Measurements from ENCODE around the gene APOL3.
"Not testable (repeated sequence)": the region's sequence is repeated elsewhere in the genome, so short reads cannot be mapped to it uniquely, and the experiment has no call there.

The APOL3 gene

DNA sequence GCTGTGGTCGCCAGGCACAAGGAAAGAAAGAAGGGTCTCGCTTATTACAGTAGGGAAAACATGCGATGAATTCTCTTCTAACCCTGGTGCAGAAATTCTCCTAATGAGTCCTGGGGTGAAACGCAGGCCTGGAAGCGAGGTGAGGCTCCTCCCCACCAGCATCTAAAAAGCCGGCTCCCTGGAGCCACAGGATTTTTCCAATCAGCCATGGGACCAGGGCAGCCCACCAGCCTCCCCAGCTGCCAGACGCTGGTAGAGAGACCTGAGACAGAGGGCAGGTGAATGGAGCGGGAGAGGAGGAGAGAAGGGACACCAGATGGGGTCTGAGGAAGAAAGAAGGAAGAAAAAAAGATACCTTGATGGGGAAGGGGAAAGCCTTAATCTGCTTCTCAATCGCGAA lies 28.6 kb downstream of the APOL3 start:
- DNase-seq: no peak

DNA sequence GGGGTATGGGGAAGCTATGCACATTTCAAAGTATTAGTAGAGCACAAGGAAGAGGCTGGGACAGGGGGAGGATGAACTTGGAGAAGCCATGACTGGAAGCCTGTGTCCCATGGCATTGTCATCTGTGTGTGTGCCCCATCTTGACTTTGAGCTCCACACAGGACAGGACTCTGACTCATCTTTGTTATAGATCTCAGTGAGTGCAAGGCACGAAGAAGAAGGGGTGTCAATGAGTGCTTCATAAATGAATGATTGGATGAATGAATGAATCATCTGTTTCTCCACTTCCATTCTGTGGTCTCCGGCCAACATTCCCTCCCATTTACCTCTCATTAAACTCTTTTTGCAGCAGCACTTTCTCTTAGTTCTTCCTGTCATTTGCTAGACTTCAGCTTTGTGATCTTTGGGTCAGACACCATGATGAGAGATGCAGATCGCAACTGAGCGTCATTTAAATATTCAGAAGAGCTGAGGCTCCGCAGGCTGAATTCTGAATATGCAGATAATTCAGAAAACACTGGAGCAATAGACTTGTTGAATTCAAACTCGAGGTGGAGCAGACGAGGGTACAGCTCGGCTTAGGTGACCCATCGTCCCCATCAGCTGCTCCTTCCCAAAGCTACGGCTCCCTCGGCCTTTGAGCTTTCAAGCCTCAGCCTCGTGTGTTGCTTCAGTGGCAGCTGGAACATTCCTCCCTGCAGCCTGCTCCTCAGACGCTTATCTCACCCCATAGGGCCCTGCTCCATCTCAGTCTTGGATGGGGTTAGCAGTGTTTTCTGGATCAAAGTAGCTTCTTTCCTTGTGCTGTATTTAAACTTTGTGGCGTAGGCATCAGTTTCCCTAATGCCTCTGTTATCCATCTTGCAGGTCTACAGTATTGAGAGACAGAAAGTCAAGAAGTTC lies 30.8 kb downstream of the APOL3 start:
- DNase-seq: no peak

DNA sequence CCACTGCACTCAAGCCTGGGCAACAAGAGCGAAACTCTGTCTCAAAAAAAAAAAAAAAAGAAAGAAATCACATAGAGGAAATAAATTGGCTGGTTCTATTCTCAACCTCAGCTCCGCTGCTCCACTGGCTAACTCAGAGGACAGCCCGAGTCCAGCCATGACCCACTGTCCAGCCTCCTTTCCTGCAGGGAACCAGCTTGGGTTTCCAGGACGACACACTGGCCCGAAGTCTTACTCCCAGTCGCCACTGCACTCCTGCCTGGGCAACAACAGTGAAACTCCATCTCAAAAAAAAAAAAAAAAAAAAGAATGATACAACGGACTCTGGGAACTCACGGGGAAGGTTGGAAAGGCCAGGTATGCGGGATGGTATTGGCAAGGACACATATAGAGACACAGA lies 31.5 kb downstream of the APOL3 start:
- no peak for DNase-seq

DNA sequence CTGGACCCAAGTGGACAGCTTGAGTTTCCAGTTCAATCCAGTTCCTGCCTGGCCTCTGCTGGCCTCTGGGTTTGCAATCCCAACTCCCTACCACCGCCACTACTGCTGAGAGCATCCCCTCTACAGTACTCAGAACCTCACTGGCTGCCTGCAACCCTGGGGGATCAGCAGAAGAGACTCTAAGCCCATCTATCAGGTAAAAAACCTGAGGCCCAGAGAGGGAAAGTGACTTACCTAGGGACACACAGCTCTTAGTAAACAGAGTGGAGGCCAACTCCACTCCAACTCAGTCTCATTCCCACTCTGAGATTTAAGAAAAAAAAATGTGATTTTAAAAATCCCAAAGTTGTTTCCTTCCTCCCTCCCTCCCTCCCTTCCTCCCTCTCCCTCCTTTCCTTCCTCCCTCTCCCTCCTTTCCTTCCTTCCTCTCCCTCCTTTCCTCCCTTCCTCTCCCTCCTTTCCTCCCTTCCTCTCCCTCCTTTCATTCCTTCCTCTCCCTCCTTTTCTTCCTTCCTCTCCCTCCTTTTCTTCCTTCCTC lies 34.5 kb downstream of the APOL3 start:
- DNase-seq: no peak

DNA sequence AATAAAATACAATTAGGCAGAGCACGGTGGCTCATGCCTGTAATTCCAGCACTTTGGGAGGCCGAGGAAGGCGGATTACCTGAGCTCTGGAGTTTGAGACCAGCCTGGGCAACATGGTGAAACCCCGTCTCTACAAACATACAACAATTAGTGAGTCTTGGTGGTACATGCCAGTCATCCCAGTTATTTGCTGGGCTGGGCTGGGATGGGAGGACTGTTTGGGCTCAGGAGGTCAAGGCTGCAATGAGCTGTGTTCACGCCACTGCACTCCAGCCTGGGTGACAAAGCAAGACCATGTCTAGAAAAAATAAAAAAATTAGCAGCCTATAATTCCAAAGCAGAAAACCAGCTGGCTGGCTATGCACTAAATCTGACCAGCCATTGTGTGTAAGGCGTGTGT lies 35.1 kb downstream of the APOL3 start:
- DNase-seq: no peak

DNA sequence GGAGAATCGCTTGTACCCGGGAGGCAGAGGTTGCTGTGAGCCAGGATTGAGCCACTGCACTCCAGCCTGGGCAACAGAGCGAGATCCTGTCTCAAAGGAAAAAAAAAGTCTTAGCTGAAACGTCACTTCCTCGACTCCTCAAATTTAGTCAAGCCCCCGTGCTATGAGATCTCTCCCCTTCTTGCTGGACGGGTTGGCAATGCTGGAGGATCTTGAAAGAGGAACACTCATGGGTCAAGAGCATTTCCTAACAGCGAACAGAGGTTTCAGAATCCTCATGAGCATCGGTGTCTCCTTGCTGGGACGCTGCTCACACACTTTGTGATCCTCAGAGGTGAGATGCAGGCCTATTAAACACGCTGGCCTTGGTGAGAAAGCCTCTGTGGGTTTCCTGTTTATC lies 35.9 kb downstream of the APOL3 start:
- no peak for DNase-seq

DNA sequence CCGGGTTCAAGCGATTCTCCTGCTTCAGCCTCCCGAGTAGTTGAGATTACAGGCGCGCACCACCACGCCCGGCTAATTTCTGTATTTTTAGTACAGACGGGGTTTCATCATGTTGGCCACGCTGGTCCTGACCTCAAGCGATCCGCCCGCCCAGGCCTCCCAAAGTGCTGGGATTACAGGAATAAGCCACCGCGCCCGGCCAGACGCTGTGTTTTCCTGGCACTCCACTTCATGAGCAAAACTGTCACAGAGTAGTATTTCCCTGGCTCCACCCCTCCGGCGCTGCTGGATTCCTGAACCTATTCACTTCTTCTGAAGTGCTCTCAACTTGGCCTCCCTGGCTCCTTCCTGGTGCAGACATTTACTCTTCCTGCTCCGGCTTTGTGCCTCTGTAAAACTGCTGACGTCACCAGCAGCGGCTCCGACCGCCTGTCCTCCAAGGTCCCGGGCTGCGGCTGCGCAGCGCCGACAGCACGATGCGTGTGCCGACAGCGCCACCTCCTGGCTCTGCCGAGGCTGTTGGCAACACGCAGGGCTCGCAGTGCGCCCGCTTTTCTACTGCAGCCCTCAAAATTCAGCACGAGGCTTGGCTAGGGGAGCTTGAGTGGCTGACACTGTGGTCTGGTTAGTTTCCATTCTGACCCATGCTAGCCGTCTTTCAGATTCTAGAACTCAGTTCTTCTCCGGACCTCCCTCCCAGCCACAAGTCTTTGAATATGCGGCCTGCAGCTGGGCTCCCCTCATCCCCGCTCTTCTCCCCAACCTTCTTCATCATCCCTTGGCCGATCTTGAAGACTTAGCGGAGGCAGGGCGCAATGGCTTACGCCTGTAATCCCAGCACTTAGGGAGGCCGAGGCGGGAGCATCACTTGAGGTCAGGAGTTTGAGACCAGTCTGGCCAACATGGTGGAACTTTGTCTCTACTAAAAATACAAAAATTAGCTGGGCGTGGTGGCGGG lies 36.6 kb downstream of the APOL3 start:
- DNase-seq: peak; percentile 96

DNA sequence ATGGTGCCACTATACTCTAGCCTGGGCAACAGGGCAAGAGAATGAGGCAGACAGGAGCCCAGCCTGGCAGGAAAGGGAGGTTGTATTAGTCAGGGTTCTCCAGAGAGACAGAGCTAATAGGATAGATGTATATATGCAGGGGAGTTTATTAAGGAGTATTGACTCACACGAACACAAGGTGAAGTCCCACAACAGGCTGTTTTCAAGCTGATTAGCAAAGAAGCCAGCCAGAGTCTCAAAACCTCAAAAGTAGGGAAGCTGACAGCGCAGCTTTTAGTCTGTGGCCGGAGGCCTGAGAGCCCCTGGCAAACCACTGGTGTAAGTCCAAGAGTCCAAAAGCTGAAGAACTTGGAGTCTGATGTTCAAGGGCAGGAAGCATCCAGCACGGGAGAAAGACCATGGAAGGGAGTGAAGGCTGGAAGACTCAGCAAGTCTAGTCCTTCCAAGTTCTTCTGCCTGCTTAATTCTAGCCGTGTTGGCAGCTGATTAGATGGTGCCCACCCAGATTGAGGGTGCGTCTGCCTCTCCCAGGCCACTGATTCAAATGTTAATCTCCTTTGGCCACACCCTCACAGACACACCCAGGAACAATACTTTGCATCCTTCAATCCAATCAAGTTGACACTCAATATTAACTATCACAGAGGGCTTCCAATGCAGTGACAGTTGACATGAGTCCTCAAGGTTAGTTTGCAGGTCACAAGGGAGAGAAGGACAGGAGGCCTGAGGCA lies 39.8 kb downstream of the APOL3 start:
- DNase-seq: not testable (repeated sequence)

DNA sequence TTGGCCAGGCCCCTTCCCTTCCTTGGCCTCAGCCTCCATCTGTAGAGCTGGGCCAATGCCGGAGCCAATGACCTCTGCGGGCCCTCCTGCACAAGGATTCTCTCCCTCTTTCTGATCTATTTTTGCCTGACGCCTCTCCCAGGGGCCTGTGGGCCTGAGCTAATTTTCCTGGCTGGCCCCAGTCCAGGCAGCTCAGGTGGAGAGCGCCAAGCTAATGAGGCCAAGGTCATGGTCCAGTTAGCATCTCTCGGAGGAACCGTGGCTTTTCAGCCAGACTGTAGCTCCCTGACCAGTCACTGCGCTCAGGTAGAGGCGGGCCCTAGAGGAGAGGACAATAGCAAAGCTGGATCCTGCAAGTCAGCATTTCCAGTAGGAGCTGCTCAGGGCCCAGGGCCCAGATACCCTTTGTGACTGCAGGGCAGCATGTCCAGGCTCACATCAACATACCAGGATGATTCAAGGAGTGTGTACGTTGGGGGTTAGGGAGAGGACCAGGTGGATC lies 43.5 kb downstream of the APOL3 start:
- no peak for DNase-seq

DNA sequence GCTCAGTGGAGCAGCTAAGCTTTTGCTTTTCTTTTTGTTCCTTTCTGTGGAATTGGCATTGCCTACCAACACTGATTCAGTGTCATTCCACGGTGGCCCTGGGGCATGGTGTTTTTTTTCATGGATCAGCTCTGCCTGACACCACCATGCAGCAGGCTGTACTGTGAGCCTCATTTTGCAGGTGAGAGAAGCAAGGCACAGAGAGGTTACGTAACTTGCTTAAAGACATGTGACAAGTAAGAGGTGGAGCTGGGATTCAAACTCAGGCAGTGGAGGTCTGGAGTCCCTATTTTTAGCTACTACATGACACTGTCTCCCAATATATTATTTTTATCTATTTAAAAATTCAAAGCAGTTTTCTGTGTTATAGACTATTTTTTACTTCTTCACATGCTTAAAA lies 44.4 kb downstream of the APOL3 start:
- no peak for DNase-seq

DNA sequence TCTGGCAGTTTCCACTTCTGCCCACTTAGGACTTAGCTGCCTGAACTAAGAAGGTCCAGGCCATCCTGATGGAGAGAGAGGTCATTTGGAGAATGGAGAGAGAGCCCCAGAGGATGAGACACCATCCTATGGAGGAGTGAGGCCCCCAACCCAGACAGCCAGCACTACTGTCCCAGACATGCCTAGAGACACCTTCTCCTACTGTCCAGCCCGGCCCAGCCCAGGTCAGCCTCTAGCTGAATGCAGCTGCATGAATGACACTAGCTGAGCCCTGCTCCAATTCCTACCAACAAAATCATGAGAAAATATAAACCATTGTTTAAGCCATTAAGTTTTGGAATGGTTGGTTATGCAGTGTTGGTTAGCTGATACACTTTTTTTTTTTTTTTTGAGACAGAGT lies 47.4 kb downstream of the APOL3 start:
- no peak for DNase-seq

DNA sequence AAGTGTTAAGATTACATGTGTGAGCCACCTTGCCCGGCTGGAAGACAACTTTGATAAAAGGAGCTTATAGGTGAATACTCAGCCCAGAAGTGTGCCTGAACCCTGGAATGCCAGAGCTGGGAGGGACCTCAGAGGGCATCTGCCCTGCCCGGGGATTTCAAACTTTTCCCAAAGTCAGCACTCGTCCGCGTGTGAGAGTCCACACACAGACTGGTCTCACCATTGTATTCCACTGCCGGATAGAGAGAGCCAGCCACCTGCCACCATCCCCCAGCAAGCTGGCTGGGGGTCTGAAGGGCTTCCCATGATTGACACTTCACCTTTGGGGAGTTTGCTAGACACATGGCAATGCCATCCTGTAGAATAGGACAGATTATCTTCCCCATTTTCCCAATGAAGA lies 49.2 kb downstream of the APOL3 start:
- DNase-seq: no peak

DNA sequence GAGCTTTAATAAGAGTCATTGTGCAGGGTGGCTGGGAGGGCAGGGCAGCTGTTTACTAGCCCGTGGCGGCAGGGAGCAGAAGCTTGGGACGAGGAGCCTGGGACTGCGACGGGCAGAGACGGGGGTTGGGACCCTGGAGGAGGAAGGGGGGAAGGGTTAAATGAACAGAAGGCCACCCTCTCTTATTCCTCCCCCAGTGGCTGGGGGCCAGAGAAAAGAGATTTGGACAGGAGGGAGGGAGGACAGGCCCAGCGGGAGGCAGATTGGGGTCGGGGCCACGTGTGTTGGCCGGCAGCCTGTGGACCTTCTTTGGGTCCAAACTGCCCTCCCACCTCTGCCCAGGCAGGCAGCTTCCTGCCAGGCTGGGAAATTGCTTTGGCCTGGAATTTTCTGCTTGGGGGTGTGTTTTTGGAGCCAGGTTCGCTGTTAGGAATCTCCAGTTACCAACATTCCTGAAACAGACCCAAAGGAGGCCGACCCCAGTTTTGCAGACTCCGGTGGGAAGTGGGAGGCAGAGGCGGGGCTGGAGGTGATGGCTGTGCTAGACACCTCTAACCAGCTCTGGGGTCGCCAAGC lies 50.2 kb downstream of the APOL3 start:
- no peak for DNase-seq

DNA sequence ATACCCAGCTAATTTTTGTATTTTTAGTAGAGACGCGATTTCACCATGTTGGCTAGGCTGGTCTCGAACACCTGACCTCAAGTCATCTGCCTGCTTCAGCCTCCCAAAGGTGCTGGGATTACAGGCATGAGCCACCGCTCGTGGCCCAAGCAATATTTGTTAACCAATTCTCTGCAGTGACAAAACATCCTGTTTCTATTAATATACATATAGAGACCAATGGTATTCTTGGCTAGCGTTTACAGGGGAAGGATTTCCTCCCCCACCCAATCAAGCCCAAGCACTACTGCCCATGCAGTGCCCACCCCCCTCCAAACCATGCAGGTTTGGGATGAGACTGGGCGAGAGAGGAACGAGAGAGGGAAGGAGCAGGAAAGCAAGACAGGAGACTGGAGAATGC lies 53.1 kb downstream of the APOL3 start:
- no peak for DNase-seq

DNA sequence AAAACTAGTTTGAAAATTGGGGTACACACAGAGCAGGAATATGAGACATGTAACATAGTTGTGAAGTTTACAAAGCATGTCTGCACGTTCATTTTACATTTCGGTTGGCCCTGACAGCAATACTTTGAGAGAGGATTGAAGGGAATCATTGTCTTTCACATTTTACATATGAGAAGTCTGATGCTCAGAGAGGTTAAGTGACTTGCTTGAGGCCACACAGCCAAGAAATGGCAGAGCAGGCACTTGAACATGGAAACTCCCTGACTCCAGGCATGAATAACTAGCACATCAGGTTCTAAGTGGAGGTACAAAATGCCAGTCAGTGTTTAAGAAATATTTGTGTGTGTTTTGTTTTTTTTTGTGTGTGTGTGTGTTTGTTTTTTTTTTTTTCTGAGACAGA lies 53.6 kb downstream of the APOL3 start:
- DNase-seq: no peak

DNA sequence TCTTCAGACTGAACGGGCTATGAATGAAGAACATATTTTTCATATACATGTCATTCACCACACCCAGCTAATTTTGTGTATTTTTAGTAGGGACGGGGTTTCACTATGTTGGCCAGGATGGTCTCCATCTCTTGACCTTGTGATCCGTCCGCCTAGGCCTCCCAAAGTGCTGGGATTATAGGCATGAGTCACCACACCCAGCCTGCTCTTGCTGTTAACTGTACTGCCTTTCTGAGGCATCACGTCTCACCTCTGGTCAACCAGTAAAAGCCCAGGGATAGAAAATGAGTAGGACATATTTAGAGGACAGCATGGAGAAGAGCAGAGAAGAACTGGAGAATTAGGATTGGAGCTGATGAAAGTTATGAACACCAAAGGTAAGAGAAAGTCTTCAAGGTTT lies 55.6 kb downstream of the APOL3 start:
- no peak for DNase-seq

DNA sequence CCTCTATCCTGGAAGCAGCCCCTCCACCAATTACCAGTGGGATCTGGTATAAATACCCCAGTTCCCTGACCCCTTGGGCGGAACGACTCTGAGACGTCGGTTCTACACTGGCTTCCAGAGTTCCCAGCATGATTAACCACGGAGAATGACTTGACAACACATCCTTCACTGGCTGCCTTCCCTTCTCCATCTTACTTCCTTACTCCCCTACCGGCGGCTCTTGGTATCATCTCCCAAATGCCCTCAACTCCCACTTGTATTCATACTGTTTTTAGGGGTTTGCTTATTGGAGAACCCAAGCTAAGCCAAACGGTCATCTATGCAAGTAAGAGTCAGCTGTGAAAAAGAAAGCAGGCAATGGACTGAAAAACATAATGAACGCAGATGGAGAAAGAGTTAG lies 56.1 kb downstream of the APOL3 start:
- no peak for DNase-seq

DNA sequence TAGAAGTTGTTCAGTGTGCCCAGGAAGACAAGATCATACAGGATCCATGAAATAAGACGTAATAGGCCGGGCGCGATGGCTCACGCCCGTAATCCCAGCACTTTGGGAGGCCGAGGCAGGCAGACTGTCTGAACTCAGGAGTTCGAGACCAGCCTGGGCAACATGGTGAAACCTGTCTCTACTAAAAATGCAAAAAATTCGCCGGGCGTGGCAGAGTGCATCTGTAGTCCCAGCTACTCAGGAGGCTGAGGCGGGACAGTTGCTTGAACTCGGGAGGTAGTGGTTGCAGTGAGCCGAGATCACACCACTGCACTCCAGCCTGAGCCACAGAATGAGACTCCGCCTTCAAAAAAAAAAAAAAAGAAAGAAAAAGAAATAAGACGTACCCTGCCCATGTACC lies 56.7 kb downstream of the APOL3 start:
- no peak for DNase-seq

DNA sequence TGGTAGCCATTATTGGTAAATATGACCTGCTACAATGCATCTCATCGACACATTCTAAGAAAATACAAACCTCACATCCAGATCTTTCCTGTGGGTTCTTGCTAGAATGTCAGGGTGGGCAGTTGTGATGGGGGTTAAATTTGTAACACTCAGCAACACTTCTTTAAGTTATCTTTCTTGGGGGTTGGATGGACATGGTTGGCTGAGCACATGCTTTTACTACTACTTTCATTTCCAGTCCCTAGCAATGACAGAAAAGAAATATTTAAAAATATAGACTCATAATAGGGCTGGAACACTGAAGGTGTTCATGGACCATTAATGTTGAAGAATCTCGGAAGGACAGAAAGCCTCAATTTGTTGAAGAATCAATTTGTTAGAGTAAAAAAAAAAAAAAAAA lies 57.6 kb downstream of the APOL3 start:
- DNase-seq: no peak

DNA sequence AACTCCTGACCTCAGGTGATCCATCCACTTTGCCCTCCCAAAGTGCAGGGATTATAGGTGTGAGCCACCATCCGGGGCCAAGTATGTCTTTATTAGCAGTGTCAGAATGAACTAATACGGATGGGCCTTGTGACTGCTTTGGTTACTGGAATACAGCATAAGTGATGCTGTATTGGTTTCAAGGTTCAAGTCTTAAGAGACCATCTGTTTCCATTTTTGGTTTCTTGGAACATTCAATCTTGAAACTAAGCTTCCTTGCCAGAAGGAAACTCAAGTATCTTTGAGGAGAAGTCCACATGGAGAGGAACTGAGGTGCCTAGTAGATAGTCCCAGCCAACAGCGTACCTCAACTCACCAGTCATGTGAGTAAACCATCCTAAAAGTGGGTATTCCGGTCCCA lies 58.8 kb downstream of the APOL3 start:
- no peak for DNase-seq

DNA sequence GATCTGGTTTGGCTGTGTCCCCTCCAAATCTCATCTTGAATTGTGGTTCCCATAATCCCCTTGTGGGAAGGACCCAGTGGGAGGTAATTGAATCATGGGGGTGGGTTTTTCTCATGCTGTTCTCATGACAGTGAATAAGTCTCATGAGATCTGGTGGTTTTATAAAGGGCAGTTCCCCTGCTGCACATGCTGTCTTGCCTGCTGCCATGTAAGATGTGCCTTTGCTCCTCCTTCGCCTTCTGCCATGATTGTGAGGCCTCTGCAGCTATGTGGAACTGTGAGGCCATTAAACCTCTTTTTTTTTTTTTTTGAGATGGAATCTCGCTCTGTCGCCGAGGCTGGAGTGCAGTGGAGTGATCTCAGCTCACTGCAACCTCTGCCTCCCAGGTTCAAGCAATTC lies 59.6 kb downstream of the APOL3 start:
- not testable (repeated sequence) for DNase-seq

DNA sequence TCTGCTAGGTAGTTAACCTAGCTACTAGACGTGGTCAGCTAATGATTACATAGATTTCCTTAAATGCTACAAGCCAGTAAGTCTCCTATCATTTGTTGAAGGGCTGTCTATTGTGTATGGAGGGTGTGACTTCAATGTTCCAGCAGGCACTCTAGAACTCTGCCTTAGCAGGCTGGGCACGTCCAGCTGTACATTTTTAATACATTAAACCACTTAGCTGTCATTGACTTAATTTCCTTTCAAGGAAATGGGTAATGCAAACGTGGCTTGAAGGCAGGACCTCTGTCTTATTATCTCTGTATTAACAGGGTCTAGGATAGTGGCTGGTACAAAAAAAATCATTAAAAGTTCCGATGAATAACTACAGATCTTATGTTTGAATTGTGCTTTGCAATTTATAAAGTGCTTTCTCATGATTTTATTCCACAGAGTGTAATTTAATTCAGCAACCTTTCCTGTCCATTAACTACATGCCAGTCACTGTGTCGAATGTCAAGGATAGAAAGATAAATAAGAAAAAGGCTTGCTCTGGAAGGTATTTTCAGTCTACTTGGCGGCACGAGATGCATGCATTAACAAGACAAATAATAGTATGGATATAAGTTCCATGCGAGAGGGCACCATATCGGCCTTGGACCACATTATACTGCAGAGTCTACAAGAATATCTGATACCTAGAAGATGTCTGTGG lies 60.3 kb downstream of the APOL3 start:
- no peak for DNase-seq

Measured in activated effector memory CD4-positive, alpha-beta T cell treated with anti-CD3 and anti-CD28 coated beads, Interleukin-2, amount 50 U/mL, for 16 hours (primary cell).